ENCODE data around the gene GFRA1.

GFRA1 gene

GRCh38 chr10:116134322-116134721 lies 138.7 kb downstream of the GFRA1 start:
- H3K4me1 ChIP-seq (ENCODE audit: low read depth, poor library complexity, severe bottlenecking) = no peaks in the 10 kb centered on the region
- no peak overlapping the region for H3K27ac ChIP-seq
- H3K27me3 ChIP-seq (ENCODE audit: insufficient read depth, low read depth) = no peaks in the 10 kb centered on the region
- no peak overlapping the region for H3K4me3 ChIP-seq (IDR thresholded peaks at IDR 0.05; ENCODE audit: insufficient read depth, low read depth, low read length)
- no peak for TF ChIP-seq CTCF (conservative IDR thresholded peaks at IDR 0.05; ENCODE audit: low read depth, low read length)
- no peaks in the 10 kb centered on the region for H3K79me2 ChIP-seq (ENCODE audit: insufficient read depth, low read depth)
- H2AFZ ChIP-seq (ENCODE audit: low read depth) = no peak overlapping the region
- H3K4me2 ChIP-seq = no peak overlapping the region
- no peaks in the 10 kb centered on the region for H3K36me3 ChIP-seq (ENCODE audit: insufficient read depth)
- no peak overlapping the region for H3K9ac ChIP-seq
- no peaks in the 10 kb centered on the region for H4K20me1 ChIP-seq (ENCODE audit: insufficient read depth)

- no peaks in the 10 kb centered on the region for H3K79me2 ChIP-seq (ENCODE audit: insufficient read depth, low read depth)
- H3K27me3 ChIP-seq (ENCODE audit: insufficient read depth, low read depth) = no peaks in the 10 kb centered on the region
- H3K27ac ChIP-seq = no peak overlapping the region
- H3K36me3 ChIP-seq (ENCODE audit: insufficient read depth) = no peaks in the 10 kb centered on the region
- H4K20me1 ChIP-seq (ENCODE audit: insufficient read depth) = no peaks in the 10 kb centered on the region
- no peaks in the 10 kb centered on the region for H3K4me1 ChIP-seq (ENCODE audit: low read depth, poor library complexity, severe bottlenecking)
- no peak overlapping the region for H2AFZ ChIP-seq (ENCODE audit: low read depth)
- no peak overlapping the region for H3K4me3 ChIP-seq (IDR thresholded peaks at IDR 0.05; ENCODE audit: insufficient read depth, low read depth, low read length)
- no peak overlapping the region for H3K4me2 ChIP-seq
- TF ChIP-seq CTCF (conservative IDR thresholded peaks at IDR 0.05; ENCODE audit: low read depth, low read length) = no peak
- no peak overlapping the region for H3K9ac ChIP-seq
These were observed 139.4 kb downstream of the GFRA1 start for GRCh38 chr10:116133634-116134033.

- Histone ChIP-seq H2AFZ (ENCODE audit: low read depth) (no peak overlapping the region), H3K4me2 (no peak overlapping the region), H3K4me3 (IDR thresholded peaks at IDR 0.05; ENCODE audit: insufficient read depth, low read depth, low read length) (no peak overlapping the region), H3K27me3 (ENCODE audit: insufficient read depth, low read depth) (no peaks in the 10 kb centered on the region), H3K27ac (no peak overlapping the region), H4K20me1 (ENCODE audit: insufficient read depth) (no peaks in the 10 kb centered on the region), H3K4me1 (ENCODE audit: low read depth, poor library complexity, severe bottlenecking) (no peaks in the 10 kb centered on the region), H3K79me2 (ENCODE audit: insufficient read depth, low read depth) (no peaks in the 10 kb centered on the region), H3K36me3 (ENCODE audit: insufficient read depth) (no peaks in the 10 kb centered on the region), H3K9ac (no peak overlapping the region)
- no peak for TF ChIP-seq CTCF (conservative IDR thresholded peaks at IDR 0.05; ENCODE audit: low read depth, low read length)
These were observed 140.1 kb downstream of the GFRA1 start for GRCh38 chr10:116132780-116133399.

GRCh38 chr10:116130006-116130405 lies 143.0 kb downstream of the GFRA1 start:
- Histone ChIP-seq H3K4me3 (IDR thresholded peaks at IDR 0.05; ENCODE audit: insufficient read depth, low read depth, low read length) (no peak overlapping the region), H3K27me3 (ENCODE audit: insufficient read depth, low read depth) (no peaks in the 10 kb centered on the region), H3K4me1 (ENCODE audit: low read depth, poor library complexity, severe bottlenecking) (no peaks in the 10 kb centered on the region), H3K4me2 (no peak overlapping the region), H3K27ac (no peak overlapping the region), H3K36me3 (ENCODE audit: insufficient read depth) (no peaks in the 10 kb centered on the region), H3K9ac (no peak overlapping the region), H4K20me1 (ENCODE audit: insufficient read depth) (no peaks in the 10 kb centered on the region), H3K79me2 (ENCODE audit: insufficient read depth, low read depth) (no peaks in the 10 kb centered on the region), H2AFZ (ENCODE audit: low read depth) (no peak overlapping the region)
- no peak for TF ChIP-seq CTCF (conservative IDR thresholded peaks at IDR 0.05; ENCODE audit: low read depth, low read length)

Data from KMS-11 (cell line).